Stimulated activated CD8-positive, alpha-beta memory T cell treated with anti-CD3 and anti-CD28 coated beads, Interleukin-7, amount 100 ng/mL, for 24 hours (primary cell): ENCODE measurements around the gene GINS2.

Experiments used
- DNase-seq: peaks from one replicate; pipeline ENCODE4 v3.0.0-alpha.2; 2020; ENCODE audit warnings: low read depth

GINS2 gene

GRCh38 chr16:85640254-85640558, 48.5 kb downstream of the GINS2 start:
- DNase-seq: no peak

GRCh38 chr16:85639529-85640253, 49.1 kb downstream of the GINS2 start:
- DNase-seq: no peak

- DNase-seq: no peak
Observed at GRCh38 chr16:85638695-85639409, 49.9 kb downstream of the GINS2 start.

- DNase-seq: no peak
Observed at GRCh38 chr16:85637808-85638647, 50.7 kb downstream of the GINS2 start.

- DNase-seq: no peak
Observed at GRCh38 chr16:85637061-85637807, 51.5 kb downstream of the GINS2 start.

GRCh38 chr16:85636234-85636812, 52.4 kb downstream of the GINS2 start:
- DNase-seq: no peak

GRCh38 chr16:85635545-85636140, 53.1 kb downstream of the GINS2 start:
- DNase-seq: no peak

- DNase-seq: no peak
Observed at GRCh38 chr16:85634747-85635544, 53.8 kb downstream of the GINS2 start.

GRCh38 chr16:85633888-85634287, 54.9 kb downstream of the GINS2 start:
- DNase-seq: no peak

- DNase-seq: no peak
Observed at GRCh38 chr16:85633438-85633743, 55.4 kb downstream of the GINS2 start.

GRCh38 chr16:85632709-85633437, 55.9 kb downstream of the GINS2 start:
- no peak for DNase-seq

- DNase-seq: no peak
Observed at GRCh38 chr16:85631802-85632393, 56.9 kb downstream of the GINS2 start.

- no peak for DNase-seq
Observed at GRCh38 chr16:85631230-85631629, 57.5 kb downstream of the GINS2 start.

- DNase-seq: no peak
Observed at GRCh38 chr16:85629853-85630252, 58.9 kb downstream of the GINS2 start.

- no peak for DNase-seq
Observed at GRCh38 chr16:85629326-85629725, 59.4 kb downstream of the GINS2 start.

- DNase-seq: no peak
Observed at GRCh38 chr16:85628645-85629044, 60.1 kb downstream of the GINS2 start.

- DNase-seq: no peak
Observed at GRCh38 chr16:85628265-85628556, 60.5 kb downstream of the GINS2 start.

GRCh38 chr16:85627526-85628264, 61.1 kb downstream of the GINS2 start:
- DNase-seq: no peak

- no peak for DNase-seq
Observed at GRCh38 chr16:85627089-85627488, 61.7 kb downstream of the GINS2 start.
